Thoracic aorta (tissue), 2 donors: ENCODE data around the gene SLC18A3. TPM values are rescaled to one million over a fixed set of nuclear protein-coding genes. Genes with fewer than 3 reads are reported as not detected.

ENCODE experiments used
- ATAC-seq: fragments of 150-250 bp; one replicate; pipeline ENCODE4 v1.8.0; 2017; ENCODE audit warnings: low read depth; ENCODE audit not compliant: insufficient number of reproducible peaks, low FRiP score
- DNase-seq: peaks from one replicate; pipeline ENCODE4 v3.0.0-alpha.2; 2020; ENCODE audit warnings: low spot score
- H3K27ac ChIP-seq, 2 donors: fragments of 200-600 bp; sonication (generic); 1 replicate in 1 of 2; 2 replicates in 1 of 2; pipeline ENCODE4 v1.5.1; 2016; ENCODE audit warnings: mild to moderate bottlenecking in 2 of 2, moderate library complexity in 2 of 2
- H3K27me3 ChIP-seq: fragments of 200-600 bp; sonication (generic); replicated peaks from 2 replicates; pipeline ENCODE4 v1.6.0; 2016; ENCODE audit warnings: mild to moderate bottlenecking; ENCODE audit not compliant: insufficient read depth
- H3K36me3 ChIP-seq: fragments of 200-600 bp; sonication (generic); one replicate; pipeline ENCODE4 v1.5.1; 2016
- H3K4me1 ChIP-seq, 2 donors: fragments of 200-600 bp; sonication (generic); 1 replicate in 1 of 2; 2 replicates in 1 of 2; pipeline versions ENCODE4 v1.5.1 to v1.6.0; 2016; ENCODE audit warnings: low read depth in 2 of 2, mild to moderate bottlenecking in 1 of 2; ENCODE audit not compliant: control insufficient read depth in 1 of 2
- H3K4me3 ChIP-seq: fragments of 200-600 bp; sonication (generic); 2 replicates; pipeline ENCODE4 v1.5.1; 2016; ENCODE audit warnings: mild to moderate bottlenecking
- H3K9me3 ChIP-seq: fragments of 200-600 bp; sonication (generic); 2 replicates; pipeline ENCODE4 v1.5.1; 2016
- total RNA-seq, 2 donors: library from RNA; depleted of rRNA; stranded (reverse); fragments of >200 nt; gene quantifications; one replicate each; pipeline versions ENCODE4 v1.1.0 to v1.2.3, GENCODE V29; 2016
- TF ChIP-seq, protein P1 (sequence below): fragments of 200-600 bp; sonication (generic); IDR thresholded peaks from one replicate; pipeline ENCODE4 v1.5.1; 2019; ENCODE audit warnings: antibody characterized with exemption

SLC18A3 gene
- total RNA-seq, 2 donors from 2014 or later, result not detected

GRCh38 chr10:49621561-49621960, 11.5 kb downstream of the SLC18A3 start:
- Histone ChIP-seq H3K4me3 (no peak overlapping the region), H3K27ac (no peak overlapping the region), H3K27me3 (no peaks in the 10 kb centered on the region), H3K4me1 (no peaks in the 10 kb centered on the region), H3K9me3 (no peaks in the 10 kb centered on the region), H3K36me3 (no peaks in the 10 kb centered on the region)
- TF ChIP-seq, protein P1, sequence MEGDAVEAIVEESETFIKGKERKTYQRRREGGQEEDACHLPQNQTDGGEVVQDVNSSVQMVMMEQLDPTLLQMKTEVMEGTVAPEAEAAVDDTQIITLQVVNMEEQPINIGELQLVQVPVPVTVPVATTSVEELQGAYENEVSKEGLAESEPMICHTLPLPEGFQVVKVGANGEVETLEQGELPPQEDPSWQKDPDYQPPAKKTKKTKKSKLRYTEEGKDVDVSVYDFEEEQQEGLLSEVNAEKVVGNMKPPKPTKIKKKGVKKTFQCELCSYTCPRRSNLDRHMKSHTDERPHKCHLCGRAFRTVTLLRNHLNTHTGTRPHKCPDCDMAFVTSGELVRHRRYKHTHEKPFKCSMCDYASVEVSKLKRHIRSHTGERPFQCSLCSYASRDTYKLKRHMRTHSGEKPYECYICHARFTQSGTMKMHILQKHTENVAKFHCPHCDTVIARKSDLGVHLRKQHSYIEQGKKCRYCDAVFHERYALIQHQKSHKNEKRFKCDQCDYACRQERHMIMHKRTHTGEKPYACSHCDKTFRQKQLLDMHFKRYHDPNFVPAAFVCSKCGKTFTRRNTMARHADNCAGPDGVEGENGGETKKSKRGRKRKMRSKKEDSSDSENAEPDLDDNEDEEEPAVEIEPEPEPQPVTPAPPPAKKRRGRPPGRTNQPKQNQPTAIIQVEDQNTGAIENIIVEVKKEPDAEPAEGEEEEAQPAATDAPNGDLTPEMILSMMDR, result no peak
- ATAC-seq, result no peak
- DNase-seq, result no peak

DNA sequence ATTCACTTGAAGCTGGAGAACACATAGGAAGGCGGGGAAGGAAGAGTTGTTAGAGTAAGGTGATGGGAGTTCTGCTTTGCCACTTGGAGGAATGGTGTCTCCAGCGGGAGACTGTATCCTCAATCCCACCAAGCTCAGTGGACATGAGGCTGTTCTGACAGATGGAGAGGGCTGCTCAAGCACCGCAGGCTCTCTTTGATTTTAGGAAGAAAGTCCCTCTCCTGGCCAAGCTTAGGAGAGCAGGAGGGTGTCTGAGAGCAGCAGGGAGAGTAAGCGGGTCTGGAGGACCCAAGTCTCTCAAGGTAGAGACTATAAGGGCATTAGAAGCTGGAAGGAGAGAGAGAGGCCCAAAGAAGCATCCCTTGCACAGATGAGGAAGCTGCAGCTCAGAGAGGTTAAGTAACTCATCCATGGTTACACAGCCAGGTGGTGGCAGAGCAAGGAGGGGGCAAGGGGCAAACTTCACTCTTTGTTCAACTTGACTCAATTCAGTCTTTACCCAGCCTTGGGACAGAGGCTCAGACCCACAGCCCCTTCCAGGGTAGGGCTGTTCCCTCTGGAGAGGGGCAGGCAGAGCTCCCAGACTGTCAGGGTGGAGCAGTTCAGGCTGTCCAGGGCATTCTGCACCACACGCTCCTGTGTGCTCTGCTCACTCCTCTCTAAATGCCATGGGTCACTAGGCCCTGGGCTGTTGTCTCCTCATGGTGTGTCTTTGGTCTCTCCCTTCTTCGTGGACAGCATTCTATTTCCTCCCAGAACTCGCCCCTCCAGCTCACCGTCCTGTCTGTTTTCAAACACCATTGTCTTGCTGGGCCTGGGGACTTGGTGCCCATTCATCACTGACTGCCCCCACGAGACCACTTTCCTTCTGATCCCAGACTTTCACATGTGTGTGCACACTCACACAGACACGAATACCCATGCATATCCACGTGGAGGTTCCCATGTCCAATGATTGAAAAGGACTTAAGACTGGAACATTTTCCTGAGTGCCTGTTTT, 12.6 kb downstream of the SLC18A3 start:
- ATAC-seq, result no peak
- H3K27me3 ChIP-seq, result no peaks in the 10 kb centered on the region
- TF ChIP-seq, protein P1, result no peak
- no peaks in the 10 kb centered on the region for H3K4me1 ChIP-seq
- DNase-seq, result no peak
- no peaks in the 10 kb centered on the region for H3K9me3 ChIP-seq
- no peak overlapping the region for H3K4me3 ChIP-seq
- H3K36me3 ChIP-seq, result no peaks in the 10 kb centered on the region
- no peak overlapping the region for H3K27ac ChIP-seq

DNA sequence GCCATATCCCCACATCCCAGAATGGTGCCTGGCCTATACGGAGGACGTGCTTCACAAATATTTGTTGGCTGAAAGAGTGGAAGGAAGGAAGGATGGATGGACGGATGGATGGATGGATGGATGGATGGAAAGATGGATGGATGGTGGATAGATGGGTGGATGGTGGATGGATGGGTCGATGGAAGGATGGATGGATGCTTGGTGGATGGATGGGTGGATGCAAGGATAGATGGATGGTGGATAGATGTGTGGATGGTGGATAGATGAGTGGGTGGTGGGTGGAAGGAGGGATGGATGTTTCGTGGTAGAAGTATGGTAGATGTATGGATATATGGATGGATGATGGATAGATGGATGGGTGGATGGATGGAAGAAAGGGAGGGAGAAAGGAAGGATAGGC, 14.5 kb downstream of the SLC18A3 start:
- ATAC-seq, result no peak
- TF ChIP-seq, protein P1, result no peak
- no peaks in the 10 kb centered on the region for H3K27me3 ChIP-seq

GRCh38 chr10:49625411-49625810, 15.3 kb downstream of the SLC18A3 start:
- Histone ChIP-seq H3K27ac (no peak overlapping the region), H3K36me3 (no peaks in the 10 kb centered on the region), H3K27me3 (no peaks in the 10 kb centered on the region), H3K9me3 (no peaks in the 10 kb centered on the region), H3K4me1 (no peaks in the 10 kb centered on the region), H3K4me3 (no peak overlapping the region)
- no peak for DNase-seq
- TF ChIP-seq, protein P1, result no peak
- no peak for ATAC-seq

More for the DNA sequence above, 14.5 kb downstream of the SLC18A3 start:
- no peaks in the 10 kb centered on the region for H3K4me1 ChIP-seq
- DNase-seq, result no peak
- no peak overlapping the region for H3K4me3 ChIP-seq
- H3K36me3 ChIP-seq, result no peaks in the 10 kb centered on the region
- no peaks in the 10 kb centered on the region for H3K9me3 ChIP-seq
- no peak overlapping the region for H3K27ac ChIP-seq

- Histone ChIP-seq H3K27ac (no peak overlapping the region), H3K9me3 (no peaks in the 10 kb centered on the region), H3K27me3 (no peaks in the 10 kb centered on the region), H3K36me3 (no peaks in the 10 kb centered on the region), H3K4me3 (no peak overlapping the region), H3K4me1 (no peaks in the 10 kb centered on the region)
- TF ChIP-seq, protein P1, result no peak
- DNase-seq (no peak), ATAC-seq (no peak)
Observed at GRCh38 chr10:49627038-49627437, 16.9 kb downstream of the SLC18A3 start.
